IPS-18c (cell line): ENCODE measurements around the gene ACSF3.

Source experiments
- H3K4me3 ChIP-seq: 2 replicates; pipeline ENCODE4 v1.7.0; 2013; ENCODE audit warnings: low read depth, mild to moderate bottlenecking, low read length, moderate library complexity; ENCODE audit not compliant: insufficient read depth
- H3K9me3 ChIP-seq: one replicate; pipeline ENCODE4 v1.6.1; 2013; ENCODE audit warnings: mild to moderate bottlenecking, low read length, moderate library complexity; ENCODE audit not compliant: control insufficient read depth, insufficient read depth

Gene ACSF3

DNA sequence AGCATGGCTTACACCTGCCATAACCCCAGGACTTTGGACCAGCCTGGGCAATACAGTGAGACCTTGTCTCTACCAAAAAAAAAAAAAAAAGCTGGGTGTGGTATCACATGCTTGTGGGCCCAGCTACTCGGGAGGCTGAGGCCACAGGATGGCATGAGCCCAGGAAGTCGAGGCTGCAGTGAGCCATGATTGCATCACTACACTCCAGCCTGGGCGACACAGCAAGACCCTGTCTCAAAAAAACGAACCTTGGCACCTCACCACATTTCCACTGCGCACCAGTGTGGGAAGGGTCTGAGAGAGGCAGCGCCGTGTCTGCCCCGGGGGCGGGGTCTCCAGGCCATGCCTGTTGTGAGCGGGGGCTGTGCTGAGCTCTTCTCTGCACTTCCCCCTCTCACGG is 6.3 kb downstream of the ACSF3 start:
- H3K4me3 ChIP-seq = no peak overlapping the region
- H3K9me3 ChIP-seq = no peaks in the 10 kb centered on the region

- Histone ChIP-seq H3K4me3 (no peak overlapping the region), H3K9me3 (no peaks in the 10 kb centered on the region)
These were observed 7.1 kb downstream of the ACSF3 start for GRCh38 chr16:89100601-89101302.

DNA sequence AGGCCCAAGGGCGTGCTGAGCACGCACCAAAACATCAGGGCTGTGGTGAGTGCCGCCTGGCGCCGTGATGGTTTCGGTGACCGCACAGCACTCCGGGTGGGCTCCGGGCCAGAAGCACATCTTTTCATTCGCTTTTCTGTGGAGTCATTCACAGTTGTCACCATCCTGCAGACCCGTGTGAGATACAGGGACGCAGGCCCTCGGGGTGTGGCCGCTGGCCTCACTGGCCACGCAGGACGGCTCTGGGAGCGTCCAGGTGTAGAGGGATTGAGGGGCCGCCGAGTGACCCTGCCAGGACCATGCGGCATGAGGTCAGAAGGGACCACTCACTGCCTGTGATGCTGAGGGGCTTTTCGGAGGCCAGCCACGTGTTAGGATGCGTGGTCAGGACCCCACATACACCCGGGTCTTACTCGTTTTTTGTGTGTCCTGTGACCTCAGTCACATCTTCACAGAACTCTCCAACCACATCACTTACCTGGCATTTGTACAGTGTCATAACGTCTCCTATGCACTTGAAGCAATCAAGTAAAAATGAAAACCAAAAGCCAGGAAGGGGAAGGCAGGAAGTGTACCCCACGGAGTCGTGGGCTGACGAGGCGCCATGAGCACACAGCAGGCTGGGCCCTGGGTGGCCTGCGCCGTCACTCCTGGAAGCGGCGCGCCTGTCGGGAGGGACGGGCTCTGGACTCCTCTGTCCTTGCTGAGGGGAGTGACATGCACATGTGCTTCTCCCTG is 7.8 kb downstream of the ACSF3 start:
- Histone ChIP-seq H3K4me3 (no peak overlapping the region), H3K9me3 (no peaks in the 10 kb centered on the region)

DNA sequence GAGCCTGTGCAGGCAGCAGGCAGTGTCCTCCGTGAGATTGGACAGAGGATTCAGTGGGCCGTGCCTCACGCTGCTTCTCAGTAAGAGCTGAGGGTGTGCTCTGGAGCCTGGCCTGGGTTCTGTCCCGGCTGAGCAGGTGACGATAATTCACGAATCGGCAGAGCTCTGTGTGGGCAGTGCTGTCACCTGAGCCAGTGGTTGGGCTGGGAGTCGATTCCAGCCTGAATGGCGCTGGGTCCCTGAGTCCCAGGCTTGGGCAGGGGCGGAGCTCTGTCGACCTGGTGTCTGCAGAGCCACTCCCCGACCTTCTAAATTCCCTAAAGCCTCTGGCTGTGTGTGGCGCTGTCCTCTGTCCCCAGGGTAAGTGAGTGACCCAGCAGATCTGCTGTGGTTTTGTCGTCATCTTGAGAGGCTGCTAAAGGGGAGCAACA is 8.4 kb downstream of the ACSF3 start:
- H3K4me3 ChIP-seq = no peak overlapping the region
- no peaks in the 10 kb centered on the region for H3K9me3 ChIP-seq

GRCh38 chr16:89102481-89103073 is 8.9 kb downstream of the ACSF3 start:
- H3K9me3 ChIP-seq = no peaks in the 10 kb centered on the region
- no peak overlapping the region for H3K4me3 ChIP-seq

GRCh38 chr16:89103156-89103555 is 9.5 kb downstream of the ACSF3 start:
- Histone ChIP-seq H3K4me3 (no peak overlapping the region), H3K9me3 (no peaks in the 10 kb centered on the region)

DNA sequence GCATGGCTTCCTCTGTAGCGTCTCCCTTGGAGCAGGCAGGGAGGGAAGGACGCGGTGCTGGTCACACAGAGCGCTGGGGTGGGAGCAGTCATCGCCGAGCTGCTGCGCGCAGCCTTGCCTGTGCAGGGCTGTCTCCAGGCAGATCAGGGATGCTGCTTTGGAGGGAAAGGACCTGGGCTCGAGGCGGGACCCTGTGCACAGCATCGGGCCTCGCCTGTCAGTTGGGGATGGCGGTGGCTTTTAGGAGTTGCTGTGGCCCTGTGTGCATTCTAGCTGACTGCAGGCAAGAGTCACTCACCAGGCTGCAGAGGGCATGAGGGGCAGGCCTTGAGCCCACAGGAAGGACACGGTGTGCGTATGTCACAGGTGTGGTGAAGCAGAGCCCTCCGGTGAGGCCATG is 10.1 kb downstream of the ACSF3 start:
- Histone ChIP-seq H3K9me3 (no peaks in the 10 kb centered on the region), H3K4me3 (no peak overlapping the region)

- Histone ChIP-seq H3K4me3 (no peak overlapping the region), H3K9me3 (no peaks in the 10 kb centered on the region)
These were observed 10.7 kb downstream of the ACSF3 start for GRCh38 chr16:89104303-89104702.

DNA sequence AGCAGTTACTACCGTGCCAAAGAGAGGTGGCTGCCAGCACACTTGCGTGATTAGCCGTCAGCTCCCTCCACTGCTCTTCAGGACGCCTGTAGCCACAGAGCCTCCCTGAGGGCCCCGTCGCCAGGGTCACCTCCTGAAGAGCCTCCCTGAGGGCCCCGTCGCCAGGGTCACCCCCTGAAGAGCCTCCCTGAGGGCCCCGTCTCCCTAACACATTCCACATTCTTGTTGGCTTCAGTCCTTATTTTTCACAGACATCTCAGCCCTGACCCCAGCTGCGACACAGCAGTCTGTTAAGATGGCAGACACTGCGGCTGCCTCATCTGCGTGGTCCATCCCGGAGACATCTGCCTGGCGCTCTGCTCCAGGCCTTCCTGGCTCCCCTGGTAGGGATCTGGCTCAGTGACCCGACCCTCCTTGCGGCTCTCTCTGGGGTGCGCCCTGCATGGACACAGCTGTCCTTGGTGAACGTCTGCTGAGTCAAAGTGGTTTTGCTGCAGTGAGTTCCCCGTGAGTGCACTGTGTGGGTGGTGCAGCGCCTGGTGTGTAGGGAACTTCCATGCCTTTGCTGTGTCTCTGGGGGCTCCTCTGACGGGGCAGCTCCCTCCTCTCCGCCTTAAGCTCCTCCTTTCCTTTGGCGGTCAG is 11.4 kb downstream of the ACSF3 start:
- H3K9me3 ChIP-seq = no peaks in the 10 kb centered on the region
- no peak overlapping the region for H3K4me3 ChIP-seq

DNA sequence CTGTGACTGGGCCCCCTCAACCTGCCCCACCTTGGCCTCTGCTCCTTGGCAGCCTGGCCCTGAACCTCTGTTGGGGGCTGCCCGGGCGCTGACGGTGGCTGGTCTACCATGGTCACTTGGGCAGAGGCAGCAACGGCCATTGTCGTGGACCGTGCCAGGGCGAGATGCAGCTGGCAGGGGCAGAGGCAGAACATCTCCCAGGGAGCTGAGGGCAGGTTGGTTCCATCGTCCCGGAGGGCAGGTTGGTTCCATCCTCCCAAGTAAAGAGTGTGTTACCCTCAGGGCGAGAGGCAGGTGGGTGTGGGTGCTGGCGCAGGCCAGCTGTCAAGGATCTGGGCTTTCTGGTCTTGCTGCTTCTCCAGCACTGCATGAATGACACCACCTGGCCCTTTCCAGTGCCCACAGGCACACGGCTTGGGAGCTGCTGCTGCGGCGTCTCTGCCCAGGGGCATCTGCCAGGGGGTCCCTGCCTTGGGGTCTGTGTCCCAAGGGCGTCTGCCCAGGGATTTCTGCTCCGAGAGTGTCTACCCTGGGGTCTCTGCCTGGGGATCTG is 12.0 kb downstream of the ACSF3 start:
- Histone ChIP-seq H3K9me3 (no peaks in the 10 kb centered on the region), H3K4me3 (no peak overlapping the region)

DNA sequence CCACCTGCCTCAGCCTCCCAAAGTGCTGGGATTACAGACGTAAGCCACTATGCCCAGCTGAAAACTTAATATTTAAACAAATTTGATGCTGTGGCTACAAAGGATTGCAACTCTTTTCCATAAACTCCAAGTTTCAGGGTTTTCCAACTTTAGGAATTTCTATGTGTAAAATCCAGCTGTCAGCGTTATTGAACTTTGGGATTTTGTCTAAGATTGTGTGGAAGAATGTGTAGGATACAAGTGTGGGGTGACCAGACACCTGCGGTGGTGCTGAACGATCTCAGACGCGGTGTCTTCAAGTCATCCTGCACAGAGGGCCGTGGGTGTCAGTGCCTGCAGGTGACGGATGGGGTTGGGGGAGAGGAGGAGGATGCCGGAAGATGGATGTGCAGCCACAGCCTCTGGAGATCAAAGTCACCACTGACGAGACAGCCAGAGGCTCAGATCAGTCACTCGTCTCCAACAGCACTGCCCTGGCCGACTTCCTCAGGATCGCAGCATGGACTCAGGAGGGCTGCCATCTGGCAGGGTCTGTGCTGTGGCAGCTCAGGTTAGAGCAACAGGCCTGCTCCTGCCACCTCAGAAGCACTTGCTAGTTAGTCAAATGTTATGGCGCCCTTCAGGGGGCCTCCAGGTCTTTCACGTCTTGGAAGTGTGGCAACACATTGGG is 13.0 kb downstream of the ACSF3 start:
- H3K9me3 ChIP-seq = no peaks in the 10 kb centered on the region
- H3K4me3 ChIP-seq = no peak overlapping the region

GRCh38 chr16:89107203-89107582 is 13.5 kb downstream of the ACSF3 start:
- H3K9me3 ChIP-seq = no peaks in the 10 kb centered on the region
- no peak overlapping the region for H3K4me3 ChIP-seq

GRCh38 chr16:89108416-89108815 is 14.8 kb downstream of the ACSF3 start:
- Histone ChIP-seq H3K4me3 (no peak overlapping the region), H3K9me3 (no peaks in the 10 kb centered on the region)

GRCh38 chr16:89110641-89111040 is 17.0 kb downstream of the ACSF3 start:
- Histone ChIP-seq H3K9me3 (no peaks in the 10 kb centered on the region), H3K4me3 (no peak overlapping the region)

DNA sequence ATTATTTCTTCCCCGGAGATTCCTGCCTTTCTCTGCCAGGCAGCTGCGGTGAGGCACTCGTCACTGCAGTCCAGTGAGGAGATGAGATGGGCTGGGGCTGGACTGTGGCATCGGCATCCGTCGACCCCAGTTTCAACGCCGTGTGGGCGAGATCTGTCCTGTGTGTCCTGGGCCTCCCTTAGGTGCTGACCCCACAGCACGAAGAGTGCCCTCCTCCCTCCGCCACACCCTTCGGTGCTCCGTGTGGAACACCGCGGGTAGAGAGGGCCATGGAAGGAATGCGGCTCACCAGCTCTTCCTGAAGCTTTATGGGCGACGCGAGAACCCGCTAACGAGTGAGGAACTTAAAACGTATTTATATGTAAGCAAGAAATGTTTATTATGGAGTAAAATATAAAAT is 17.6 kb downstream of the ACSF3 start:
- H3K9me3 ChIP-seq = no peaks in the 10 kb centered on the region
- H3K4me3 ChIP-seq = no peak overlapping the region

GRCh38 chr16:89112377-89113151 is 18.9 kb downstream of the ACSF3 start:
- Histone ChIP-seq H3K9me3 (no peaks in the 10 kb centered on the region), H3K4me3 (no peak overlapping the region)
